HG03460 (cell line): ENCODE results near the gene PRKCA.
A peak's percentile ranks its signal among the peaks of the same experiment; 100 is the strongest.
"Not testable (repeated sequence)": the region's sequence is repeated elsewhere in the genome, so short reads cannot be mapped to it uniquely, and the experiment has no call there.

Experiments
- ATAC-seq: cut with Tn5 transposase; IDR thresholded peaks from one replicate; pipeline ENCODE4 v1.9.1; 2021; ENCODE audit not compliant: unreplicated experiment

The PRKCA gene

GRCh38 chr17:66458782-66459181 lies 156.4 kb downstream of the PRKCA start:
- ATAC-seq = no peak

GRCh38 chr17:66459811-66460270 lies 157.4 kb downstream of the PRKCA start:
- ATAC-seq = no peak

GRCh38 chr17:66460558-66460957 lies 158.1 kb downstream of the PRKCA start:
- no peak for ATAC-seq

- no peak for ATAC-seq
Observed at GRCh38 chr17:66461343-66461995, 159.1 kb downstream of the PRKCA start.

GRCh38 chr17:66462010-66462409 lies 159.6 kb downstream of the PRKCA start:
- no peak for ATAC-seq

- no peak for ATAC-seq
Observed at GRCh38 chr17:66464921-66465320, 162.5 kb downstream of the PRKCA start.

GRCh38 chr17:66465701-66466100 lies 163.3 kb downstream of the PRKCA start:
- ATAC-seq = no peak

- no peak for ATAC-seq
Observed at GRCh38 chr17:66466106-66466820, 163.8 kb downstream of the PRKCA start.

- peak; percentile 54 for ATAC-seq
Observed at GRCh38 chr17:66466840-66467367, 164.5 kb downstream of the PRKCA start.

GRCh38 chr17:66467766-66468165 lies 165.4 kb downstream of the PRKCA start:
- ATAC-seq = no peak

- no peak for ATAC-seq
Observed at GRCh38 chr17:66468241-66469087, 166.1 kb downstream of the PRKCA start.

- no peak for ATAC-seq
Observed at GRCh38 chr17:66469088-66469442, 166.7 kb downstream of the PRKCA start.

- no peak for ATAC-seq
Observed at GRCh38 chr17:66469461-66469860, 167.0 kb downstream of the PRKCA start.

- no peak for ATAC-seq
Observed at GRCh38 chr17:66469890-66470289, 167.5 kb downstream of the PRKCA start.

GRCh38 chr17:66472123-66472522 lies 169.7 kb downstream of the PRKCA start:
- ATAC-seq = no peak

- no peak for ATAC-seq
Observed at GRCh38 chr17:66474258-66474657, 171.8 kb downstream of the PRKCA start.

- no peak for ATAC-seq
Observed at GRCh38 chr17:66474806-66475497, 172.5 kb downstream of the PRKCA start.

- ATAC-seq = no peak
Observed at GRCh38 chr17:66476014-66476413, 173.6 kb downstream of the PRKCA start.

- ATAC-seq = no peak
Observed at GRCh38 chr17:66477615-66478283, 175.3 kb downstream of the PRKCA start.

- not testable (repeated sequence) for ATAC-seq
Observed at GRCh38 chr17:66479230-66479889, 176.9 kb downstream of the PRKCA start.
